Esophagus muscularis mucosa (tissue), 3 donors: ENCODE data around the gene MTMR12.

Experiments used
- CTCF ChIP-seq, 3 experiments: fragments of 200-600 bp in 2 of 3; fragments of 450-650 bp in 1 of 3; sonication (generic) in 2 of 3; IDR thresholded peaks; one replicate each; pipeline ENCODE4 v1.5.1; 2017 to 2019; ENCODE audit warnings: antibody characterized with exemption in 3 of 3, mild to moderate bottlenecking in 2 of 3, moderate library complexity in 1 of 3
- POLR2A ChIP-seq: fragments of 450-650 bp; IDR thresholded peaks from one replicate; pipeline ENCODE4 v1.6.1; 2017; ENCODE audit warnings: antibody characterized with exemption, moderate library complexity, mild to moderate bottlenecking, low read depth

- TF ChIP-seq CTCF (IDR thresholded peaks at IDR 0.05) (no peak), POLR2A (no peak)
These were observed 6.7 kb upstream of the MTMR12 start for GRCh38 chr5:32319392-32319791.
